22Rv1 (cell line): Measurements from ENCODE around the gene PIK3R4.

ENCODE experiments used
- H3K27ac ChIP-seq: fragments of 450-650 bp; 2 replicates; pipeline ENCODE4 v1.5.1; 2017
- ZFX ChIP-seq: fragments of 450-650 bp; IDR thresholded peaks from 2 replicates; pipeline ENCODE4 v1.6.1; 2017; ENCODE audit warnings: antibody characterized with exemption, borderline replicate concordance
- TF ChIP-seq, protein P1 (sequence below): fragments of 450-650 bp; IDR thresholded peaks from 2 replicates; pipeline ENCODE4 v1.5.1; 2017; ENCODE audit warnings: mild to moderate bottlenecking

PIK3R4 gene

DNA sequence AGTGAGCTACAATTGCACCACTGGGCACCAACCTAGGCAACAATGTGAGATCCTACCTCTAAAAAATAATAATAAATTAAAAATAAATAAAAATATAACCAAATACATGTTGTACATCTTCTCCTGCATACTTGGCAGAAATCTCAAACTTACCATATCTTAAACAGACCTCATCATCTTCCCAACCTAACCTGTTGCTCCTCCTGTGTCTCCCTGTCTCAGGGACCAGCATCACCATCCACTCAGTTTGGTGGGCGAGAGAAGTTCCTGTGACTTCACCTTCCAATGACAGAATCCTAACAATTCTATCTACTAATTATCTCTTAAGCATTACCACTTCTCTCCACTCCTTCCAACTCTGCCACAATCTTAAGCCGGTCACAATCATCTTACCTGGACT is 3.3 kb downstream of the PIK3R4 start:
- TF ChIP-seq, protein P1, sequence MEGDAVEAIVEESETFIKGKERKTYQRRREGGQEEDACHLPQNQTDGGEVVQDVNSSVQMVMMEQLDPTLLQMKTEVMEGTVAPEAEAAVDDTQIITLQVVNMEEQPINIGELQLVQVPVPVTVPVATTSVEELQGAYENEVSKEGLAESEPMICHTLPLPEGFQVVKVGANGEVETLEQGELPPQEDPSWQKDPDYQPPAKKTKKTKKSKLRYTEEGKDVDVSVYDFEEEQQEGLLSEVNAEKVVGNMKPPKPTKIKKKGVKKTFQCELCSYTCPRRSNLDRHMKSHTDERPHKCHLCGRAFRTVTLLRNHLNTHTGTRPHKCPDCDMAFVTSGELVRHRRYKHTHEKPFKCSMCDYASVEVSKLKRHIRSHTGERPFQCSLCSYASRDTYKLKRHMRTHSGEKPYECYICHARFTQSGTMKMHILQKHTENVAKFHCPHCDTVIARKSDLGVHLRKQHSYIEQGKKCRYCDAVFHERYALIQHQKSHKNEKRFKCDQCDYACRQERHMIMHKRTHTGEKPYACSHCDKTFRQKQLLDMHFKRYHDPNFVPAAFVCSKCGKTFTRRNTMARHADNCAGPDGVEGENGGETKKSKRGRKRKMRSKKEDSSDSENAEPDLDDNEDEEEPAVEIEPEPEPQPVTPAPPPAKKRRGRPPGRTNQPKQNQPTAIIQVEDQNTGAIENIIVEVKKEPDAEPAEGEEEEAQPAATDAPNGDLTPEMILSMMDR = no peak
- no peak for TF ChIP-seq ZFX
- no peak overlapping the region for H3K27ac ChIP-seq

DNA sequence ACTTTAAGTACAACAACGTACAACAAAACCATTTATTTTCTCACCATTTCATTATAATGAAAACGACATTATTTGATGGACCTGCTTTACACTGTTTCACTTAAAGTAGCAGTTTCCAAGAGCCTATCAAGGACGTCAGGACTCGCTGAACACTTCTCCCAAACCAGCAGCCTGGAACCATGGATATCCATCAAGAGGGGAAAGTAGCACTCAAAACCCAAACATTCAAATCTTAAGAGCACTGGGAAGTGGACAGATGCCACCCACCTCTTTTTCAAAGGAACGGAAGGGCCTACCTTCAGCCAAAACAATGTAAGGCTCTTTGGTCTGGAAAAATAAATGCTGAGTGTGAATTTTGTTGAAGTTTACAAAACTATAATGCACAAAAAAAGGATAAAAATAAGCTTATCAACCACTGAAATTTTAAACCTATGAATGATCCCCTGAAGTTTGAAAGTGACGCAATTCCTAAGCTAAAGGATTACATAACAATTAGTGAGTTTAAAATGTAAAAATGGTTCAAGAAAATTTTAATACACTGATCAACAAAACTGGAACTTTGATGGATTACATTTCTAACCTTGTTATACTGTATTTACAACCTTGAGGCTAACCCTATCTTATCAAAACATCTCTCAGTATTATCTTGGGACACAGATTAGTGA is 4.6 kb downstream of the PIK3R4 start:
- no peak for TF ChIP-seq ZFX
- TF ChIP-seq, protein P1 = no peak

DNA sequence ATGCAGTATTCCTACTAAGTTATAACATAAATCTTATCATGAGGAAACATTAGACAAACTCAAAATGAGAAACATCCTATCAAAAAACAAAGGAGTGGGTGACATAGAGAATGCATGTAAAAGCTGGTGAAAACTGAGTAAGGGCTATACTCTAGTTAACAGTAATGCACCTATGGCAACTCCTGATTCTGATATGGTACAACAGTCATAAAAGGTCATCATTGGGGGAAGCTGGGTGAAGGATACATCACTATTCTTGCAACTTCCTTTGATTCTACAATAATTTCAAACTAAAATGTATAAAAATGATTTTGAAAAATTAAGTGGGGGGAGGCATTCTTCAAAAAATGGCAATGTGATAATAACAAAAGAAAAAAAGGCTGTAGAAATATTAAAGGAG is 6.8 kb downstream of the PIK3R4 start:
- no peak for TF ChIP-seq ZFX
- TF ChIP-seq, protein P1 = no peak
- no peak overlapping the region for H3K27ac ChIP-seq

More for the DNA sequence above, 4.6 kb downstream of the PIK3R4 start:
- no peak overlapping the region for H3K27ac ChIP-seq

DNA sequence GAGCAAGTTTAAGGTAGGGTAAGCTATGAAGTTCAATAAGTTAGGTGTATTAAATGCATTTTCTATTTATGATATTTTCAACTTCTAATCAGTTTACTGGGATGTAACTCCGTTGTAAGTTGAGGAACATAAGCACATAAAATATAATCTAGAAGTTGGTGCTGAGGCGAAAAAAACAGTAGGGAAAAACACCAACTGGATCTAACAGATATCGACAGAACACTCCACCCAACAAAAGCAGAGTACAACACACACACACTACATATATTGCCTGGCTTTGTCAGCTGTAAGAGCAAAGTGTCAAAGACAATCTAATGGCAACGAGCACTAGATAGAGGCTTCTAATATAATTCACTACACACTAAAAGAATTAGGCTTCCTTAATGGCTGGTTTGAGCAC is 8.4 kb downstream of the PIK3R4 start:
- no peak overlapping the region for H3K27ac ChIP-seq
- TF ChIP-seq, protein P1 = no peak
- no peak for TF ChIP-seq ZFX

DNA sequence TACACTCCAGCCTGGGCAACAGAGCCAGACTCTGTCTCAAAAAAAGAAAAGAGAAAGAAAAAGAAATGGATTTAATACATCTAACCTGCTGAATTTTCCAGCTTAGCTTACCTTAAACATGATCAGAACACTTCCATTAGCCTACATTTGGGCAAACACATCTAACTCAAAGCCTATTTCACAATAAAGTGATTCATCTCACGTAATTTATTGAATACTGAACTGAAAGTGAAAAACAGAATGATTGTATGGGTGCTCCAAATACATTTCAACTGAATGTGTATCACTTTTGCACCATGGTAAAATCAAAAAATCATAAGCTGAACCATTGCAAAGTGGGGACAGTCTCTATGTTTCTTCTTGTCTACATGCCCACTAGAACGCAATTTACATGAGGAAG is 9.0 kb downstream of the PIK3R4 start:
- no peak overlapping the region for H3K27ac ChIP-seq
- TF ChIP-seq, protein P1 = no peak
- no peak for TF ChIP-seq ZFX

DNA sequence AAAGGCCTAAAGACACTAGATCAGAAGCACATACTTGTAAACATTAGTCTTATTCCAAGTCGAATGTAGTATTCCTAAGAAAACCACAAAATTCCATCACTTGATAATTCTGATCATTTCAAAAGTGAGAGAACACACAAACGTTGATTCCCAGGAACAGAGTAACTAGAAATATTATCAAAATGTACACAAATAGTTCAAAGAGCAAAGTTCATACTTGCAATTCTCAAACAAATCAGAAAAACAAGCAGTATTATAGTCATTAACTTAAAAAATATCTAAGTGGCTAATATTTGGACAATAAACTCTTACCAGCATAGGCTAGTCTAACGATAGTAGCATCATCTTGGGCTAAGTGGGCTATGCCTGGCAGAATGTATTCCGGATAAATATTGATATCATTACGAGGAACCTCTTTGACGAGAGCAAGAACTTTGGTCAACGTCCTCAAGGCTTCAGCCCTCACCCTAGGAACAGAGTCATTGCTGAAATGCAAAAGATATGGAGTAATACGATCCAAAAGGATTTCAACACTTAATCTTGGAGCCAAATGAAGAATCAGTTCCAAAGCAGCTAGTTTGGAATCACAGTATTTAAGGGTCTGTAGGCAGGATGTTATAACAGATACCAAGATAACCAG is 13.3 kb downstream of the PIK3R4 start:
- H3K27ac ChIP-seq = no peak overlapping the region
- TF ChIP-seq ZFX = no peak
- TF ChIP-seq, protein P1 = no peak

DNA sequence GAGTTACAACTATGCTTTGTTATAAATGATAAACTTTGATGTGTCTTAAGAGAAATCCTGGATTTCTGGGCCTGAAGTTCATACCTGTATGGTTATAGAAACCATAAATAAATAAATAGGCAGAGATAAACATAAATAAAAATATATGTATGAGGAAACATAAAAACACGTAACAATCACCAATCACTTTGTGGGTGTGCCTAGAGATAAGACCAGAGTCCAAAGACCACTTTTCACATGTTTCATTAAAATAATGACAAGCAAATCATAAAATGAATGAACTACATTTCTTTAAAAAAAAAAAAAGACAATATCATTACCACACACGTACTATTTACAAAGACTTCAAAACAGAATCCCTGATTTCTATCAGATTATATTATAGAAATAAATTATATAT is 14.1 kb downstream of the PIK3R4 start:
- TF ChIP-seq, protein P1 = no peak
- no peak for TF ChIP-seq ZFX
- no peak overlapping the region for H3K27ac ChIP-seq
